KOPT-K1 (cell line): ENCODE results near the gene KDM3B.
"Not testable (repeated sequence)": the region's sequence is repeated elsewhere in the genome, so short reads cannot be mapped to it uniquely, and the experiment has no call there.

Experiments
- H3K27ac ChIP-seq: fragments of 200-600 bp; sonication (generic); 2 replicates; pipeline ENCODE4 v1.5.1; 2016; ENCODE audit warnings: antibody characterized with exemption, mild to moderate bottlenecking, low read depth, low read length; ENCODE audit not compliant: poor library complexity, severe bottlenecking
- H3K36me3 ChIP-seq: fragments of 200-600 bp; sonication (generic); 2 replicates; pipeline ENCODE4 v1.5.1; 2017; ENCODE audit warnings: antibody characterized with exemption, mild to moderate bottlenecking, low read length, moderate library complexity; ENCODE audit not compliant: insufficient read depth
- H3K9me3 ChIP-seq: fragments of 200-600 bp; sonication (generic); 2 replicates; pipeline ENCODE4 v1.5.1; 2017; ENCODE audit warnings: antibody characterized with exemption, low read length, mild to moderate bottlenecking; ENCODE audit not compliant: insufficient read depth, poor library complexity, severe bottlenecking

KDM3B gene

GRCh38 chr5:138352071-138352721 is at the start of gene KDM3B:
Gene KDM3B, plus strand, starts transcription at chr5:138352685. Its CDS starts 111 bp downstream, at chr5:138352796.
- H3K9me3 ChIP-seq = peaks cover 6% of the 10 kb centered on the region
- H3K36me3 ChIP-seq = peaks cover 21% of the 10 kb centered on the region
- H3K27ac ChIP-seq = peak within 1 kb of the TSS; percentile 78

DNA sequence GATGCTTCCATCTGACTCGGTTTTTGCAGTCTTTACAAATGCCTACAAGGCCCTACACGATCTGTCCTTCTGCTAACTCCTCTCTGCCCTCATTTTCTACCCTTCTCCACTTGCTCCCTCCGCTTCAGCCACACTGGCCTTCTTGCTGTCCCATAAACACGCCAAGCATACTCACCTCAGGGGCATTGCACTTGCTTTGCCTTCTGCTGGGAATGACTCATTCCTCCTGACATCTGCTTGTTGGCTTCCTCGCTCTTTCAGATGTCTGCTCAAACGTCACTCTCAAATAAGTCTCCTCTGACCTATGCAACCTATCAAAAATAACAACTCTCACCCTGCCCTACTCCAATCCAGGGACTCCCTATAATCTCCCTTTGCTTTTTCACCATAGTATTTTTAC is 49.1 kb upstream of the KDM3B start:
- H3K36me3 ChIP-seq = peaks cover 33% of the 10 kb centered on the region
- H3K9me3 ChIP-seq = no peaks in the 10 kb centered on the region
- no peak overlapping the region for H3K27ac ChIP-seq

- H3K9me3 ChIP-seq = no peaks in the 10 kb centered on the region
- H3K36me3 ChIP-seq = peaks cover 43% of the 10 kb centered on the region
- no peak overlapping the region for H3K27ac ChIP-seq
Measured at GRCh38 chr5:138305797-138306196, 46.7 kb upstream of the KDM3B start.

DNA sequence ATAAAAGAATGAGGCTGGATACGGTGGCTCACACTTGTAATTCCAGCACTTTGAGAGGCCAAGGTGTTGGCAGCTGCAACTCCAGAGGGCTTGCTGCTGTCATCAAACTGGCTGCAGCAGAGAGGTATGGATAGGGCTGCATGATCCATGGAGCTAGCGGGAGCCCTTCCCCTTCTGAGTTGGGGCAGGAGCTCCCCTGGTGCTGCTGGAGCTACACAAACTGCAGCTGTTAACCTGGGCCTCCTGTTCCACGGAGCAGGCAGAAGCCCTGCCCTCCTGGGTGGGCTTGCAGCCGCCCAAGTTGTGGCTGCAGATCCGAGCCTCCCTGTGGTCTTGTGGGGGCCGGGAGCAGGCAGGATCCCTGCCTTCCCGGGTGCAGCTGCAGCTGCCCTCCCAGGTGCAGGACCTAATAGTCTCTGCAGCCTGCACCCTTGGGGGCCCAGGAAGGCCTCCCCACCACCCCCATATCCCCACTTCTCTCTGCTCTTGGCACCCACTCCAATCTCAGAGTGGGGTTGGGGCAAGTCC is 36.7 kb upstream of the KDM3B start:
- Histone ChIP-seq H3K27ac (no peak overlapping the region), H3K36me3 (peaks cover 74% of the 10 kb centered on the region), H3K9me3 (no peaks in the 10 kb centered on the region)

DNA sequence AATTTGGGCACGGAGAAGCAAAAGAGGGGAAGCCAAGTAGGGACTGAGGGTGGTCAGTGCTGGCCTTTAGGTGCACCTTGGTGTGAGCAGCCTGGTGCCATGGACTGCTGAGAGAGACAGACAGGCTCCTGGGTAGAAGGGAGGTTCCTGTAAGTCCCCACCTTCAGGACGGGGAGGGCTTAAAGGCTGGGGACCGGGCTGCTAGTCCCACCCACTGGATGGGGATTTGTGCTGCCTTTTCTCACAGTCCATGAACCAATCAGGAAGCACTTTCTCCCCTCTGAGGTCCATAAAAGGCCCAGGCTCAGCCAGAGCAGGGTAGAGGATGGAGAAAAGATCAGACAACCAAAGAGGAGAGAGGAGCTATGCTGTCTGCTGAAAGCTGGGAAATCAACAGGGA is 36.1 kb upstream of the KDM3B start:
- Histone ChIP-seq H3K36me3 (peaks cover 68% of the 10 kb centered on the region), H3K27ac (no peak overlapping the region), H3K9me3 (no peaks in the 10 kb centered on the region)

- H3K36me3 ChIP-seq = peaks cover 56% of the 10 kb centered on the region
- H3K27ac ChIP-seq, H3K9me3 ChIP-seq: not testable (repeated sequence)
Measured at GRCh38 chr5:138318211-138318610, 34.3 kb upstream of the KDM3B start.

DNA sequence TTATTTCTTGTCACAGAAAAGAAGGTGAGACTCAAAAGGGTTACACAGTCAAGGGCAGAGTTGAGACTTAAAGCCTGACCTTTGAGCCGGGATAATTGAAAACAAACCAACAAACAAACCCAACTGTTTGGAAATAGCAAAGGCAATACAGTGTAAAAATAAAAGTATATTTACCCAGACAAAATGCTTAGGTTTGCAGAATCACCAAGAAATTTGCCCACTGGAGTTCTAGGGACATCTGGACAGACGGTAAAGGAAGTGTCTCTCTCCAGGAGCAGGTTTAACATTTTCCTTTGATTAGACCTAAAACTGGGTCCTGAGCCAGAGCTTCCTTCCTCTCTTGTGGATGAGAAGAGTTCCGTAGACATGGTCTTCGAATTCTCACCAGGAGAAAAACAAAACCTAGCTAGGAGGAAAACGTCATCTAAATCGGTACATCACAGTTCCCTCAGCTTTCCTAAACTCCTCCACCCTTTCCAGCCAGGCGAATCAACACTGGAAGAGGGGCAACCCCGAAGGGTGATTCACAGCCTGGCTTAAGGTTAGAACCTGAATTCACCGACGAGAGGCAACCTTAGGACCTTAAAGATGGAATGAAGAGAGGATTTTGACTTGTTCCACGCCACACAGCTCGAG is 21.6 kb upstream of the KDM3B start:
- H3K9me3 ChIP-seq = no peaks in the 10 kb centered on the region
- H3K27ac ChIP-seq = peak overlapping the region; percentile 79
- peaks cover 24% of the 10 kb centered on the region for H3K36me3 ChIP-seq

GRCh38 chr5:138331449-138332368 is 20.8 kb upstream of the KDM3B start, which contains the start of gene CDC25C:
Gene CDC25C, minus strand, starts transcription at chr5:138331804. Its CDS starts 624 bp downstream, at chr5:138331180.
- H3K36me3 ChIP-seq = peaks cover 20% of the 10 kb centered on the region
- H3K27ac ChIP-seq = peak within 1 kb of the TSS; percentile 79
- H3K9me3 ChIP-seq = no peaks in the 10 kb centered on the region

DNA sequence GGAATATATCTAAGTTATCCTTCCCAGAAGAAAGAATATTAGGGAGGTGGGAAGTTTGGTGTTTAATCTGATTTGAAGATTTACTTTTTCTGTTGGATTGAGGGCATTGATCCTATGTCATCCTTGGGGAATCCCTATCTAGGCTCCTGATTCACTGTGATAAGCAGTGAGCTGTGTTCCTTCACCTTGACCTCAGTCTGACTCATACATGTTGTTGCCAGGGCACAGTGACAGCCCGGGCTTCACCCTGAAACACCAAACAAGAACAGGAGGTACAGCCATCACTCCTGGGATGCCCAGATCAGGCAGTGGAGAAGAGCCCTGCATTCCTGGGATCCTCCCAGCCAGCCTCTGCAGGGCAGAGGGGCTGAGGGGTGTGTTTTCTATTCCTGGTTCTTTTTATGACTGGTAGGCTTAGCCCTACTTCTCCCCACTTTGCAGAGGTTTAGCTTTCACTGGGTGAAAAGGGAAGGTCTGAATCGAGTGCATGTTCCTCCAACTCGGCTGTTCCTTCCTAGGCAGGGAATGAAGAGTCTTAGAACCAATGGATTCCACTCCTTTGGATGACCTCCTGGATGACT is 17.5 kb upstream of the KDM3B start:
- no peaks in the 10 kb centered on the region for H3K9me3 ChIP-seq
- no peaks in the 10 kb centered on the region for H3K36me3 ChIP-seq
- no peak overlapping the region for H3K27ac ChIP-seq

DNA sequence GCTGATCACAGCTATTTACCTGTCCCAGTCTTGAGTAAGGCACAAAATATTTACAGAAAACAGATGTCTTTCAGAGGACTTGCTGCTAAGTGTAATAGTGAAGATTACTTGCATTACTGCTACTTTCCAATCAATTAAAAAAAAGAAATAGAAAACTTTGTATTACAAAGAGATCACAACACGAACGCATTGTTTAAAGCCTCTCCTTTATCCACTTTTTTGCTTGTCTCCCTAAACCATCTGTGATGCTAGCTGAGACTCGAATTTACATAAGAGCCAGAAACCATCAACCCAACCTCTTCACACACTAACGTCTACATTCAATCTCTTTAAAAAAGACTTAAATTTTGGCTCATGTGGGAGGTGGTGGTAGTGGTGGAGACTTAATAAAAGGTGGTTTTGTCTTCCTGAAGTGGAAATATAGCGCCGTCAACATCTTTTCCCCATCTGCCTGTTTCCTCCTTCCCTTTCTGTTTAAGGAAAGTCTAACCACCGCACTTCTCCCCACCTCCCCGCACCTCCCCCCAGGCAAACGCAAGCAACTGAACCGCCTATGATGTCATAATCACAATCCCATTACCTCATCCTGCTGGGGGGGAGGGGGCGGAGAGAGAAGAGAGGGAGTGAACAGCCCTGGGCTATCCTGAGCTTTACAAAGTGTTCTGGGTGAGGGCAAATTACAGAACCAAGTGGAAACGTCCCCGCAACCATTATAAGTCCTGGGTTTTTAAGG is 15.4 kb upstream of the KDM3B start:
- peak overlapping the region; percentile 87 for H3K27ac ChIP-seq
- H3K36me3 ChIP-seq = peaks cover 11% of the 10 kb centered on the region

GRCh38 chr5:138337685-138338410 is 14.6 kb upstream of the KDM3B start, which contains the start of gene FAM53C:
Gene FAM53C, plus strand, starts transcription at chr5:138338266. Its CDS starts 3,070 bp downstream, at chr5:138341336.
- Histone ChIP-seq H3K36me3 (peaks cover 15% of the 10 kb centered on the region), H3K9me3 (no peaks in the 10 kb centered on the region), H3K27ac (peak within 1 kb of the TSS; percentile 87)

More for the DNA sequence above, 15.4 kb upstream of the KDM3B start:
- no peaks in the 10 kb centered on the region for H3K9me3 ChIP-seq

GRCh38 chr5:138338411-138339090 is 13.9 kb upstream of the KDM3B start:
- Histone ChIP-seq H3K27ac (peak overlapping the region; percentile 87), H3K9me3 (no peaks in the 10 kb centered on the region), H3K36me3 (peaks cover 22% of the 10 kb centered on the region)

- H3K9me3 ChIP-seq = no peaks in the 10 kb centered on the region
- peaks cover 27% of the 10 kb centered on the region for H3K36me3 ChIP-seq
- peak overlapping the region; percentile 87 for H3K27ac ChIP-seq
Measured at GRCh38 chr5:138339091-138339456, 13.4 kb upstream of the KDM3B start.
